ENCODE data around the gene CTRB1. TPM values are rescaled to one million over a fixed set of nuclear protein-coding genes. Genes with fewer than 3 reads are reported as not detected.

Gene CTRB1
- total and polyA plus RNA-seq, 8 donors: 0.12 to 0.20 (median 0.20) TPM; not detected in 5

- intact Hi-C loops (cut with DNase I): no loop called here
- Histone ChIP-seq H3K36me3 (no peaks in the 10 kb centered on the region), H3K27me3 (peaks cover 0 to 62% of the 10 kb centered on the region in 2 donors), H3K9me3 (no peaks in the 10 kb centered on the region), H3K4me3 (no peak overlapping the region), H3K27ac (peak overlapping the region; percentile 68 to 72), H3K4me1 (peaks cover 58 to 77% of the 10 kb centered on the region in 2 donors)
- ATAC-seq (peak; percentile 26), DNase-seq (peak in 3 of 4 donors; percentile 62 to 74 (median 66))
- TF ChIP-seq CTCF (IDR thresholded peaks at IDR 0.05): no peak
These were observed 37.3 kb downstream of the CTRB1 start for GRCh38 chr16:75256059-75256571.

- DNase-seq: peak in 3 of 4 donors; percentile 41 to 72 (median 69)
- Histone ChIP-seq H3K36me3 (no peaks in the 10 kb centered on the region), H3K4me3 (no peak overlapping the region), H3K27me3 (peaks cover 0 to 55% of the 10 kb centered on the region in 2 donors), H3K27ac (peak overlapping the region; percentile 68 to 72), H3K9me3 (no peaks in the 10 kb centered on the region), H3K4me1 (peaks cover 60 to 77% of the 10 kb centered on the region in 2 donors)
- intact Hi-C loops (cut with DNase I): no loop called here
- TF ChIP-seq CTCF (IDR thresholded peaks at IDR 0.05): no peak
- peak; percentile 24 for ATAC-seq
These were observed 38.0 kb downstream of the CTRB1 start for GRCh38 chr16:75256696-75257343.

- Histone ChIP-seq H3K36me3 (no peaks in the 10 kb centered on the region), H3K4me1 (peaks cover 60 to 76% of the 10 kb centered on the region in 2 donors), H3K27me3 (peaks cover 0 to 54% of the 10 kb centered on the region in 2 donors), H3K9me3 (no peaks in the 10 kb centered on the region), H3K27ac (peak overlapping the region; percentile 68 to 72), H3K4me3 (no peak overlapping the region)
- no peak for TF ChIP-seq CTCF (IDR thresholded peaks at IDR 0.05)
- intact Hi-C loops (cut with DNase I): no loop called here
- DNase-seq: peak in 1 of 4 donors; percentile 68
- ATAC-seq: no peak
These were observed 39.4 kb downstream of the CTRB1 start for GRCh38 chr16:75257886-75258806.

GRCh38 chr16:75258807-75259141 is 40.0 kb downstream of the CTRB1 start:
- DNase-seq (peak in 2 of 4 donors; percentile 30 to 41), ATAC-seq (no peak)
- no peak overlapping the region for H3K27ac ChIP-seq
- H3K27me3 ChIP-seq: peaks cover 0 to 54% of the 10 kb centered on the region in 2 donors
- no peak for TF ChIP-seq CTCF (IDR thresholded peaks at IDR 0.05)
- H3K9me3 ChIP-seq: no peaks in the 10 kb centered on the region
- H3K4me1 ChIP-seq: peaks cover 60 to 76% of the 10 kb centered on the region in 2 donors
- no peak overlapping the region for H3K4me3 ChIP-seq
- H3K36me3 ChIP-seq: no peaks in the 10 kb centered on the region
- intact Hi-C loops (cut with DNase I): no loop called here
